ENCODE measurements around the gene RXRA. TPM values are rescaled to one million over a fixed set of nuclear protein-coding genes. Genes with fewer than 3 reads are reported as not detected.

The RXRA gene
- total RNA-seq, 4 donors from 2014 or later, result 41.8 to 83.1 (median 50.4) TPM

DNA sequence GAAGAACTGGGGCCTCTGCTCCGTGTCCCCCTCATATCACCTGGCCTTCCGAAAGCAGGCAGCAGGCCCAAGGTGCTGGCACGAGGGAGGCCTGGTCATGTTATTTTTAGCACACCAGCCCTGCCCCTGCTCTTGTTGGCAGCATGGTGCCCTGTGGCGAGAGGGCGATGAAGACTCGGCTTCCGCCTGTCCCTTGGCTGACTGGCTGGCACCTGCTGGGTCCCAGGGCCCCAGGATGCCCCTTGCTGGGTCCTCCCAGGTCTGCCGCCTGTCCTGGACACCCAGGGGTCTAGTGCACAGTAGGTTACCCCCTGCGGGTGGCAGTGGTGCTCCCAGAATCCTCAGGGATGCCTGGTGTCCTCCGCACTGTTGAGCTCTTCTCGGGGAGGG is 77.0 kb downstream of the RXRA start:
- H3K36me3 ChIP-seq, result peaks cover 0 to 41% (median 8%) of the 10 kb centered on the region in 3 donors
- intact Hi-C loops (cut with DNase I), result no loop called here
- H3K27me3 ChIP-seq, result no peaks in the 10 kb centered on the region
- no peak for DNase-seq
- no peak overlapping the region for H3K4me3 ChIP-seq
- peak overlapping the region; percentile 48 to 91 (median 87) for H3K27ac ChIP-seq
- no peak for TF ChIP-seq POLR2A (IDR thresholded peaks at IDR 0.05)
- TF ChIP-seq, protein P1, sequence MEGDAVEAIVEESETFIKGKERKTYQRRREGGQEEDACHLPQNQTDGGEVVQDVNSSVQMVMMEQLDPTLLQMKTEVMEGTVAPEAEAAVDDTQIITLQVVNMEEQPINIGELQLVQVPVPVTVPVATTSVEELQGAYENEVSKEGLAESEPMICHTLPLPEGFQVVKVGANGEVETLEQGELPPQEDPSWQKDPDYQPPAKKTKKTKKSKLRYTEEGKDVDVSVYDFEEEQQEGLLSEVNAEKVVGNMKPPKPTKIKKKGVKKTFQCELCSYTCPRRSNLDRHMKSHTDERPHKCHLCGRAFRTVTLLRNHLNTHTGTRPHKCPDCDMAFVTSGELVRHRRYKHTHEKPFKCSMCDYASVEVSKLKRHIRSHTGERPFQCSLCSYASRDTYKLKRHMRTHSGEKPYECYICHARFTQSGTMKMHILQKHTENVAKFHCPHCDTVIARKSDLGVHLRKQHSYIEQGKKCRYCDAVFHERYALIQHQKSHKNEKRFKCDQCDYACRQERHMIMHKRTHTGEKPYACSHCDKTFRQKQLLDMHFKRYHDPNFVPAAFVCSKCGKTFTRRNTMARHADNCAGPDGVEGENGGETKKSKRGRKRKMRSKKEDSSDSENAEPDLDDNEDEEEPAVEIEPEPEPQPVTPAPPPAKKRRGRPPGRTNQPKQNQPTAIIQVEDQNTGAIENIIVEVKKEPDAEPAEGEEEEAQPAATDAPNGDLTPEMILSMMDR (IDR thresholded peaks at IDR 0.05), result no peak
- 83% methylated on average over 1 of the region's 11 CpGs; no CpG with 5 or more reads in 1 of the 2 donors for WGBS, 2 donors
- H3K4me1 ChIP-seq, result peaks cover 59 to 89% (median 62%) of the 10 kb centered on the region in 3 donors
- no peaks in the 10 kb centered on the region for H3K9me3 ChIP-seq

DNA sequence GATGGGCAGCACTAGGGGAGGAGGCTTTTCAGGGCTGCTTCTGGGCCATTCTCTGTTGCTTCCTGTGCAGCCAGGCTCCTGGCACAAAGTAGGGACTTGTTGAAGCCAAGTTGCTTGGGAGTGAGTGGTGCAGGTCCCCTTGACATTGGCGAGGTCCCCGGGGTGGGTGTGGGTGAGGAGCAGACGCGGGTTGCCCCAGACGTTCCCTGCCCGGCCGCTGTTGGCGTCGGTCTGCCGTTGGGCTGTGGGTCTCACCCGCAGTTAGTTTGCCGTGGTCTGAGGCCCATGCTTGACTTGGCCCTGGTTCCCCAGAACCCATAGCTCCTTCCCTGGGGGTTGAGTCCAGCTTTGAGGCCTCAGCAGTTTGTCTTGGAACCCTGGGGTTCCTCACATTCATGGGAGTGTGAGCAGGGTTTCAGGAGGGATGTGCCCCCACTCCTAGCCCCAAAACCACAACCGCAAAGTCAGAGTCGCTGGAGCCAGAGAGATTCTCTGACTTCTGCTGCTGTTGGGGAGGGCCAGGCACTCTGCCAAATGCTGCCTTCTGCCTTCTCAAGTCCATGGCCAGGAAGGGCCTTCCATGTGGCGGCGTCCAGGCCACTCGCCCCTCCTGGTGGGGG is 77.5 kb downstream of the RXRA start:
- Histone ChIP-seq H3K4me3 (no peak overlapping the region), H3K4me1 (peaks cover 64 to 90% (median 67%) of the 10 kb centered on the region in 3 donors), H3K36me3 (peaks cover 0 to 46% (median 8%) of the 10 kb centered on the region in 3 donors), H3K27me3 (no peaks in the 10 kb centered on the region), H3K9me3 (no peaks in the 10 kb centered on the region), H3K27ac (peak overlapping the region; percentile 48 to 91 (median 87))
- WGBS, 2 donors, result 20 to 26% methylated on average over 1 to 7 of the region's 17 CpGs
- TF ChIP-seq, protein P1 (IDR thresholded peaks at IDR 0.05), result no peak
- TF ChIP-seq POLR2A (IDR thresholded peaks at IDR 0.05), result no peak
- no peak for DNase-seq
- intact Hi-C loops (cut with DNase I), result no loop called here

DNA sequence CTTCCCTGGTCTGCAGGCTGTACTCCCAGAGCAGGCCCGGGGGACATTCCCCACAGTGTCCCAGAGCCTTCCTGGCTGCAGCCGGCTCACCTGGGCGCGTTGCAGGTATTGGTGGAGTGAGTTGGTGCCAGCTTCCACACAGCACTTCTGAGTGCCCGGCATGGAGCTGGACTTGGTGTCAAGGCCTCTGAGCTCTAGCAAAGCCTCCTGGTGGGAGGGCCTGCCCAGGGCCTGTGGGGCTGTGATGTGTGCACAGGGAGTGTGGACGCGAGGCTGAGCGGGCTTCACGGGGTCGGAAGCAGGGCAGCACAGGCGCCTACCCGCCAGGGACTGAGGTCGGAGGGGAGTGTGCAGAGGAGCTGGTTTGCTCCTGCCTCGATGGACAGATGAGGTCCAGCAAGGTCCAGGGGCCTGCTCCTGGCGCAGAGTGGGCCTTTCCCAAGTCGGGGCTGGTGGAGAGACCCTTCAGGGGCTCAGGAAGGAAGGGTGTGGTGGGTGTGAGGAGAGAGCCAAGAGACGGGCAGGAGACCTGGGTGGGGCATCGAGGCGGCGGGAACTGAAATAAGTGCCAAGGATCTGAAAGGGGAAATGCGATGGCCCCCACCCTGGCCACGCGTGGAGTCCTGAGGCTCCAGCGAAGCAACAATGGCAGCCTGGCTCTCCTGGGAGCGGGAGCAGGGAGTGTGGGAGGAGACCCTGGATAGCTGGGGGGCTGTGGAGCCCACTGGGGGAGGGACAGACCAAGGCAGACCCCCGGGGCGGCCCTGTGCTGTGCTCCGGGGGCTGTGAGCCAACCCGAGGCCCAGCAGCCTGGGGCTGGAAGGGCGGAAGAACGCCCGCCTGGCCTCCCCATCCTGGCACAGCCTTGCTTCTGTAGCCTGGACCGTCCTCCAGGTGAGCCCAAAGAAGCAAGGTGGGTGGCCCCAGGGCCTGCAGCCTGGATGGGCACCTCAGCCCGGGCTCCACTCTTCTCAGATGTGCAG is 78.4 kb downstream of the RXRA start:
- H3K27me3 ChIP-seq, result no peaks in the 10 kb centered on the region
- peaks cover 0 to 55% (median 8%) of the 10 kb centered on the region in 3 donors for H3K36me3 ChIP-seq
- WGBS, 2 donors, result 49 to 58% methylated on average over 14 to 24 of the region's 34 CpGs
- no peak overlapping the region for H3K4me3 ChIP-seq
- no peak for TF ChIP-seq POLR2A (IDR thresholded peaks at IDR 0.05)
- TF ChIP-seq, protein P1 (IDR thresholded peaks at IDR 0.05), result no peak
- peak overlapping the region; percentile 48 to 91 (median 87) for H3K27ac ChIP-seq
- no peaks in the 10 kb centered on the region for H3K9me3 ChIP-seq
- peaks cover 72 to 95% (median 76%) of the 10 kb centered on the region in 3 donors for H3K4me1 ChIP-seq
- DNase-seq, result no peak
- intact Hi-C loops (cut with DNase I), result no loop called here

DNA sequence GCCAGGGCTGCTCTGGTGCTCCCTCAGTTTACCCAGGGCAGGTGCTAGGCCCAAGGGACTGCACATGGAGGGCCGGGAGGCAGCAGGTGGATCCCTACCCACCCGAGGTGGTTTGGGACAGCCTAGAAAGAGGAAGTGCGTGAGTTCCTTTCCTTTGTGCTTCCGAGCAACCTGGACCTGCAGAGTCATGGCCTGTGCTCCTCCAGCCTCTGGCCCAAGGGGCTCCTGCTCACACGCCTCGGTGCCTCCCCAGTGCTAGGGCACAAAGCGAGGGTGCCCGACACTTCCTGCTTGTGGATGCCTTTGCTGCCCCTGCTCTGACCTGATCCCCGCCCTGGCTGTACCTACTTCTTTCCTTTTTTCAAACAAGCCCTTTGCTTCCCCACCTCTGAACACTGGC is 79.3 kb downstream of the RXRA start:
- DNase-seq, result no peak
- Histone ChIP-seq H3K4me1 (peaks cover 80 to 96% (median 85%) of the 10 kb centered on the region in 3 donors), H3K4me3 (no peak overlapping the region), H3K36me3 (peaks cover 0 to 64% (median 8%) of the 10 kb centered on the region in 3 donors), H3K9me3 (no peaks in the 10 kb centered on the region), H3K27ac (peak overlapping the region; percentile 48 to 91 (median 87)), H3K27me3 (no peaks in the 10 kb centered on the region)
- 68 to 71% methylated on average over 5 to 6 of the region's 9 CpGs for WGBS, 2 donors
- intact Hi-C loops (cut with DNase I), result no loop called here
- TF ChIP-seq, protein P1 (IDR thresholded peaks at IDR 0.05), result no peak
- no peak for TF ChIP-seq POLR2A (IDR thresholded peaks at IDR 0.05)
